AG09319 (cell line): ENCODE data around the gene DYSF.

ENCODE experiments used
- DNase-seq: peaks from one replicate; pipeline ENCODE4 v3.0.0-alpha.2; 2010; ENCODE audit warnings: low read depth; ENCODE audit errors: extremely low read depth
- TF ChIP-seq, protein P1 (sequence below): IDR thresholded peaks from 2 replicates; pipeline ENCODE4 v1.5.1; 2011; ENCODE audit warnings: low read depth, mild to moderate bottlenecking, inconsistent platforms, low read length, moderate library complexity

DYSF gene

DNA sequence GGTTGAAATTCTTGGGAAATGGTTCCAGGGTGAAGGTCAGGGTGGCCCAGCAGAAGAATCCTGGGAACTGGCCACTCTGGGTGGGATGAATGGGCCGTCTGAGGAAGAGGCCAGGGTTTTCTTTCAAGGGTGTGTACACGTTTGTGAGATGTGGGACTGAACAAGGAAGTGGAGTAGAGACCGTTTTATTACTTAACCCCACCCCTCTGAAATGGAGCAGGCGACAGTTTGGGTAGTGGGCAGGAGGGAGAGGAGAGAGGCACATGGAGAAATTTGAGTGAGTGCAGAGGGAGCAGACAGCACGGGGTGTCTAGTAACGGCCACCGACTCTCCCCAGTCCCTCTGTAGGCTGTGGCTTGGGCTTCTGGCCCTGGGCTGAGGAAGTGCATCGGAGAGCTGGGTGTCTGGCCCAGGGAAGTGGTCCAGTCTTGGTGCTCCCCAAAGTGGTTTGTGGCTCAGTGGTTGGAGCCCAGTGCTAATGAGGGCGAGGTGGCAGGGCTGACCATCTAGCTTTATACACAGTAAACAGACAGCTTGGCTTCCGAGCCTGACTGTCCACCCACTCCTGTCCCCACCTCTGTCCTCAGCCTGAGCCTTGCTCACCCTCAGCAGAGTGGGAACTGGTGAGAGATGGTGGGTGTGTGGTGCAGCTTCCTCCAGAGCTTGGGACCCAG, 135.3 kb downstream of the DYSF start:
- DNase-seq: no peak
- TF ChIP-seq, protein P1, sequence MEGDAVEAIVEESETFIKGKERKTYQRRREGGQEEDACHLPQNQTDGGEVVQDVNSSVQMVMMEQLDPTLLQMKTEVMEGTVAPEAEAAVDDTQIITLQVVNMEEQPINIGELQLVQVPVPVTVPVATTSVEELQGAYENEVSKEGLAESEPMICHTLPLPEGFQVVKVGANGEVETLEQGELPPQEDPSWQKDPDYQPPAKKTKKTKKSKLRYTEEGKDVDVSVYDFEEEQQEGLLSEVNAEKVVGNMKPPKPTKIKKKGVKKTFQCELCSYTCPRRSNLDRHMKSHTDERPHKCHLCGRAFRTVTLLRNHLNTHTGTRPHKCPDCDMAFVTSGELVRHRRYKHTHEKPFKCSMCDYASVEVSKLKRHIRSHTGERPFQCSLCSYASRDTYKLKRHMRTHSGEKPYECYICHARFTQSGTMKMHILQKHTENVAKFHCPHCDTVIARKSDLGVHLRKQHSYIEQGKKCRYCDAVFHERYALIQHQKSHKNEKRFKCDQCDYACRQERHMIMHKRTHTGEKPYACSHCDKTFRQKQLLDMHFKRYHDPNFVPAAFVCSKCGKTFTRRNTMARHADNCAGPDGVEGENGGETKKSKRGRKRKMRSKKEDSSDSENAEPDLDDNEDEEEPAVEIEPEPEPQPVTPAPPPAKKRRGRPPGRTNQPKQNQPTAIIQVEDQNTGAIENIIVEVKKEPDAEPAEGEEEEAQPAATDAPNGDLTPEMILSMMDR: no peak

DNA sequence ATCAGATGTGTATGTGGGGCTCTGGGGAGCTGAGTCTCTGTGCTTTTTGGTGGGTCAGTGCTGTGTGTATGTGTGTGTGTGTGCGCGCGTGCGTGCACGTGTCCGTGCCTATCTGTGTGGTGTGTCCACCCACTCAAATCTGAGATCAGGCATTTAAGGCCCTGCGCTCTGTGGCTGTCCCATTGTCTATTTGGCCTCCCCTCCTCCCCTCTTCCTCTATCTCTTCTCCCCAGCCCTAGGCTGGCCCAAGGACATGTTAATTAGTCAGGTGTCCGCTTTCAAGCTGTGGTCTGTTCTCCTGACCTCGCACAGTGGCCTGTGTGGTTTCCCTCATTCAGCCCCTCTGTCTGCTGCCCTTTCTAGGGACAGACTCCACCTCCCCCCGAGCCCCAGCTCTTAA, 136.4 kb downstream of the DYSF start:
- TF ChIP-seq, protein P1: no peak
- DNase-seq: no peak

DNA sequence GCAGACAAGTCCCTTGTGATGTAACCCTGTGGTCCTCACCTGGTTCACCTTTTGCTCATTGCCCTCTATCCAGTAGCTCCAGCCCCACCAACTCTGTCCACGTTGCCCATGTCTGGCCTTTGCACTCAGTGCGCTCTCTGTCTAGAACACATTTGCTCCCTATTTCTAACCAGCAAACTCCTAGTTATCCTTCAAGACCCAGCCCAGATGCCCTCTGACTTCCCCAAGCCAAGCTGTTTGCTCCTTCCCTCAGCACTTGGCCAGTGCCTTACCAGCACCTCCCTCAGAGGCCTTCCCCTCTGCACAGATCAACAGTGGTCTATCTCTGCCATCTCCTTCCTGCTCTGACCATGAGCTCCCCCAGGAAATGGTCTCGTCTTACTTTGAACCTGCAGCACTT, 137.7 kb downstream of the DYSF start:
- TF ChIP-seq, protein P1: no peak
- no peak for DNase-seq

DNA sequence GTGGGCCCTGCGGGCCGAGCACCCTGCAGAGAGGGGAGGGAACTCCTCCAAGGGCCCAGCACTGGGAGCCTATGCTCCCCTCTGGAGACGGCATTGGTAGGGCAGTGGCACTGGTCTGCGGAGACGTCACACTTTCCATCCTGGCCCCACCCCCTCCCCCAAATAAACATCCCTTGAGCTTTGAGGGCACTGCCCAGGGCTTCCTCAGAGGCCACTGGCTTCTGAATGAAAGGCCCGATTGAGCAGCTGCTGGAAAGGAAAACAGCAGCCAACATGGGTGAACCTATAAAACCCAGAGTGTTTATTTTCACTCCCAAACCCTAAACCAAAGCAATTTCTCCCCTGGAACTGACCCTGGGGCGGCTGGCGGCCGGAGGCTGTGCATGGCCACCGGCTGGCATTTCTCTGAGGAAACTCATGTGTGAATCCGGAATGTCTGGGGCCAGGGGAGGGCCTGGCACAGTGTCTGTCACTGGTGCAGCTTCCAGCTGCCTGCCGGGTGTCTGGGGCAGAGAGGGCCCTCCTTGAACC, 138.9 kb downstream of the DYSF start:
- TF ChIP-seq, protein P1: no peak
- DNase-seq: no peak

DNA sequence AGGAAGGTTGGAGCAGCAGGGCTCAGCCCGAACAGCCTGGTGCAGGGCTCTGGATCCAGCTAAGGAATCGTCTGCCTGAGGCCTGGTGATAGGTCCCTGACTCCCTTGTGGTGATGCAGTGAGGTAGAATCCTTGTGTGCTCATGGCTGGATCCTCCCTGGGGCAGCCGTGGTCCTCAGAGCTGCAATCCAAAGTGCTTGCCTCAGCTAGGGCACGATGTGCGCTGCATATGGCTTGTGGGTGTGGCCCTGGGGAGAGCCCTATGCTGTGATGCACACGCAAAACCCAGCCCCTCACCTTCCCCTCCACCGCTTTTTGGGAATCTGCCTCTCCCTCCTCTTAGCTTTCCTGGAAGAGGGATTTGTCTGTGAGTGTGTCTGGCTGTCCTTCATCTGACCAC, 142.2 kb downstream of the DYSF start:
- TF ChIP-seq, protein P1: no peak
- no peak for DNase-seq

DNA sequence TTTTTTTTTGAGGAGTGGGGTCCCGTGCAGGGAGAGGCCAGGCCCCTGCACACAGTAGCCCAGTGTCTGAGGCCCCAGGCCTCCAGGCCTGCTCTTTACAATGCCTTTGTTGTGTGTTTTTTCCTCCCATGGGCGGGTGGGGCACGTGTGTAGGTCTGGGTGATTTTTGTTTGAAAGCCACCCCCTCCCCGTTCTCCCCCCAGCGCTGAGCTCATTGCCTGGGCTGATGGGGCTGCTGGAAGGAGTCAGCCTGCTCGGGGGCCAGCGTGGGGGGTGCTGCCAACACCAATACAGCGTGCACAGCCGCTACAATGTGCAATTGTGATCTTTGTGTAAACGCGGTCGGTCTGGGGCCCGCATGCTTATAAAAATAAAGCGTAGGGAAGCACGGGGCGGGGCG, 142.7 kb downstream of the DYSF start:
- TF ChIP-seq, protein P1: no peak
- no peak for DNase-seq

DNA sequence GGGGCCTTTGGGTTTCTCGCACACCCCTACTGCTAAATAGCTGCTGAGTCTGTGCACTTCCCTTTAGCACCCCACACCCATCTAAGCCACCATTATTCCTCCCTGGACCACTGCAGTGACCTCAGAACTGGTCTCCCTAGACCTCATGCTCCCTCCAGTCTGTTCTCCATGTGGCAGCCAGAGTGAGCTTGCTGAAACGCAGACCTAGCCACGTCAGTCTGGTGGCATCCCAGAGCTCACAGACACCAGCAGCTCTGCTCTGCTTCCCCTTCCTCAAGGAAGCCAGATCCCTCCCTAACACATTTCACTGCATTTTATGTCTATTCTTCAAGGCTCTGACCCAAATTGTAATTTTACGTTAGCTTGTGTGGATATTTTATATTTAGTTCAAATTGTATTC, 144.4 kb downstream of the DYSF start:
- no peak for DNase-seq
- TF ChIP-seq, protein P1: no peak
